HG03342 (cell line): ENCODE measurements around the gene CRIP1.

Experiments
- ATAC-seq: cut with Tn5 transposase; IDR thresholded peaks from one replicate; pipeline ENCODE4 v1.9.1; 2021; ENCODE audit warnings: mild to moderate bottlenecking, moderate library complexity; ENCODE audit not compliant: unreplicated experiment

The CRIP1 gene

GRCh38 chr14:105531088-105531893 is 44.6 kb downstream of the CRIP1 start:
- no peak for ATAC-seq

GRCh38 chr14:105531894-105532623 is 45.4 kb downstream of the CRIP1 start:
- ATAC-seq = no peak

- no peak for ATAC-seq
Measured at GRCh38 chr14:105532735-105533141, 46.1 kb downstream of the CRIP1 start.

- ATAC-seq = no peak
Measured at GRCh38 chr14:105533391-105533790, 46.7 kb downstream of the CRIP1 start.

GRCh38 chr14:105533811-105534498 is 47.3 kb downstream of the CRIP1 start:
- no peak for ATAC-seq

- ATAC-seq = no peak
Measured at GRCh38 chr14:105534586-105534985, 47.9 kb downstream of the CRIP1 start.

- ATAC-seq = no peak
Measured at GRCh38 chr14:105536051-105536450, 49.4 kb downstream of the CRIP1 start.

GRCh38 chr14:105536691-105537579 is 50.2 kb downstream of the CRIP1 start:
- no peak for ATAC-seq

- no peak for ATAC-seq
Measured at GRCh38 chr14:105537580-105538474, 51.1 kb downstream of the CRIP1 start.
